Measurements from ENCODE around the gene BST1. TPM values are rescaled to one million over a fixed set of nuclear protein-coding genes. Genes with fewer than 3 reads are reported as not detected.

The BST1 gene
- total RNA-seq, 1 experiment from 2014 or later = 0.41 TPM

DNA sequence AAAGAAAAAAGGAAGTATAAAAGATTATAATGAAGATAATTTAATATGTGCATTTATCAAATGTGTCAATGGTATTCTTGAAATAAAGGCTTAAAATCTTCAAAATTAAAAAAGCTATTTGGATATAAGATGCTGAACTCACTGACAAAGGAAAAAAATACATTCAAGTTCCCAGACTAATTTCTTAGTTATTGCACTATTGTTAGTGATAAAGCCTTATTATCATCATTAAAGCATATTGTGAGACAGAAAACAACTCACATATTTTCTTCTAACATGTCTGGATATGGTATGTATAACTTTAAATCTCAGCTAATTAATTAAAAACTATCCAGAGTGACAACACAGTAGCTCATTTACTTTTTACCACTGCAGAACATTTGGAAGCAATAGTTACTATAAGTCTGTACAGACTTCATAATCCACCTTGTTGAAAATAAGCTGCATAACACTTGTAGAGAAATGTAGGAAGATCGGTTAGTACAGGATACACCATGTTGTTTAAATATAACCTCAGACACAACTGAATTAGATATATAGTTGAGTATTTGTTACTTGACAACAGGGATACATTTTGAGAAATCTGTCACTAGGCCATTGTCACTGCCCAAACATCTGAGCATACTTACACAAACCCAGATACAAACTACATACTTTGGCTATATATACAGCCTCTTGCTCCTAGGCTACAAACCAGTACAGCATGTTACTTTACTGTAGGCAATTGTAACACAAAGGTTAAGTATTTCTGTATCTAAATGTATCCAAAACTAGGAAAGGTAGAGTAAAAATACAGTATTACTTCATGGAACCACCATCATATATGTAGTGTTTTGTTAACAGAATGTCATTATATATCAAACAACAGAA is 34.1 kb upstream of the BST1 start:
- Histone ChIP-seq H3K4me3 (ENCODE audit: low read depth, low read length) (no peak overlapping the region), H3K27me3 (replicated peaks; ENCODE audit: control insufficient read depth, insufficient read depth, low read length) (no peaks in the 10 kb centered on the region), H3K9me3 (no peaks in the 10 kb centered on the region), H3K4me1 (no peaks in the 10 kb centered on the region), H3K36me3 (ENCODE audit: control insufficient read depth, insufficient read depth, low read length) (no peaks in the 10 kb centered on the region)
- no peaks in the 10 kb centered on the region for H3K27me3 Mint-ChIP-seq (ENCODE audit: insufficient read depth, unreplicated experiment)
- H3K9me3 Mint-ChIP-seq (ENCODE audit: unreplicated experiment) = no peaks in the 10 kb centered on the region
- H3K27ac Mint-ChIP-seq (ENCODE audit: unreplicated experiment) = no peak overlapping the region
- H3K4me1 Mint-ChIP-seq (ENCODE audit: low read depth, unreplicated experiment) = peaks cover 7% of the 10 kb centered on the region
- intact Hi-C loops (cut with micrococcal nuclease; ENCODE audit: unreplicated experiment) = no loop called here
- H3K36me3 Mint-ChIP-seq (ENCODE audit: insufficient read depth, unreplicated experiment) = peaks cover 23% of the 10 kb centered on the region
- ChIA-PET CTCF (no interaction called here), POLR2A (no interaction called here)
- H3K4me3 Mint-ChIP-seq (ENCODE audit: unreplicated experiment) = no peak overlapping the region
- TF ChIP-seq, protein P1, sequence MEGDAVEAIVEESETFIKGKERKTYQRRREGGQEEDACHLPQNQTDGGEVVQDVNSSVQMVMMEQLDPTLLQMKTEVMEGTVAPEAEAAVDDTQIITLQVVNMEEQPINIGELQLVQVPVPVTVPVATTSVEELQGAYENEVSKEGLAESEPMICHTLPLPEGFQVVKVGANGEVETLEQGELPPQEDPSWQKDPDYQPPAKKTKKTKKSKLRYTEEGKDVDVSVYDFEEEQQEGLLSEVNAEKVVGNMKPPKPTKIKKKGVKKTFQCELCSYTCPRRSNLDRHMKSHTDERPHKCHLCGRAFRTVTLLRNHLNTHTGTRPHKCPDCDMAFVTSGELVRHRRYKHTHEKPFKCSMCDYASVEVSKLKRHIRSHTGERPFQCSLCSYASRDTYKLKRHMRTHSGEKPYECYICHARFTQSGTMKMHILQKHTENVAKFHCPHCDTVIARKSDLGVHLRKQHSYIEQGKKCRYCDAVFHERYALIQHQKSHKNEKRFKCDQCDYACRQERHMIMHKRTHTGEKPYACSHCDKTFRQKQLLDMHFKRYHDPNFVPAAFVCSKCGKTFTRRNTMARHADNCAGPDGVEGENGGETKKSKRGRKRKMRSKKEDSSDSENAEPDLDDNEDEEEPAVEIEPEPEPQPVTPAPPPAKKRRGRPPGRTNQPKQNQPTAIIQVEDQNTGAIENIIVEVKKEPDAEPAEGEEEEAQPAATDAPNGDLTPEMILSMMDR (IDR thresholded peaks at IDR 0.05; ENCODE audit: insufficient read depth in 1 of 2, low read depth in 1 of 2, low read length in 1 of 2, severe bottlenecking in 1 of 2, unreplicated experiment in 1 of 2) = no peak
- no TSS peak for BruUV-seq (replicated peaks)
- DNase-seq = no peak

DNA sequence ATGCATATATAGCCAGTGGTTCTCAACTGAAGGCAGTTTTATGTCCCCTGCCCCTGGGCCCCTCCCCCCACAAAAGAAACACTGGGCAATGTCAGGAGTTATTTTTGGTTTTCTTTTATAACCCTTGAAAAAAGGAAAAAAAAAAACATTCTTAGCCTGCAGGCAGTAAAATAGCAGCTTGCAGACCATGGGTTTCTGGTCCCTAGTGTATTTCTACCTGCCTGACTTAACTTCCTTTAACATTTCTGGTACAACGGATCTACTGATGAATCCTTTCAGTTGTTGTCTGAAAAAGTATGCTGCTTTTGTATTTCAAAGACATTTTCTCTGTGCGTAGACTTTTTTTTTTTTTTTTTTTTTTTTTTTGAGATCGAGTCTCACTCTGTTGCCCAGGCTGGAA is 32.3 kb upstream of the BST1 start:
- intact Hi-C loops (cut with micrococcal nuclease; ENCODE audit: unreplicated experiment) = no loop called here
- H3K27me3 Mint-ChIP-seq (ENCODE audit: insufficient read depth, unreplicated experiment) = no peaks in the 10 kb centered on the region
- CTCF ChIA-PET = no interaction called here

DNA sequence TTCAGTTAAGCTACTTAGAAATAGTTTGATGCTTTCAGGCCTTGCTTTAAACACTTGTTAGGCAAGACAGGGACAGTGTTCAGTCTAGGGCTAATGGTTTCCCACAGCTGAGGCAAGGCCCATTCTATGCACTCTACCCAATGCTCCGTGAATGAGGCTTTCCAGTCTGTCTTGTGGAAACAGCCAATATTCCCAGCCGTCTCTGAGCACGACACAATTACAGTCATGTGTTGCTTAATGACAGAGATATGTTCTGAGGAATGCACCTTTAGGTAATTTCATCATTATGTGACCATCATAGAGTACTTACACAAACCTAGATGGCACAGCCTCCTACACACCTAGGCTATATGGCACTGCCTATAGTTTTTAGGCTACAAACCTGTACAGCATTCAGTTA is 30.8 kb upstream of the BST1 start:
- no TSS peak for BruUV-seq (replicated peaks)
- Histone ChIP-seq H3K27me3 (replicated peaks; ENCODE audit: control insufficient read depth, insufficient read depth, low read length) (no peaks in the 10 kb centered on the region), H3K9me3 (no peaks in the 10 kb centered on the region), H3K36me3 (ENCODE audit: control insufficient read depth, insufficient read depth, low read length) (no peaks in the 10 kb centered on the region), H3K4me1 (peaks cover 6% of the 10 kb centered on the region; the same call in 1 of the 2 replicates), H3K4me3 (ENCODE audit: low read depth, low read length) (no peak overlapping the region)
- Mint-ChIP-seq H3K27me3 (ENCODE audit: insufficient read depth, unreplicated experiment) (no peaks in the 10 kb centered on the region), H3K27ac (ENCODE audit: unreplicated experiment) (peak overlapping the region; percentile 5), H3K36me3 (ENCODE audit: insufficient read depth, unreplicated experiment) (peaks cover 9% of the 10 kb centered on the region), H3K4me1 (ENCODE audit: low read depth, unreplicated experiment) (peaks cover 7% of the 10 kb centered on the region), H3K9me3 (ENCODE audit: unreplicated experiment) (no peaks in the 10 kb centered on the region), H3K4me3 (ENCODE audit: unreplicated experiment) (no peak overlapping the region)
- intact Hi-C loops (cut with micrococcal nuclease; ENCODE audit: unreplicated experiment) = no loop called here
- no peak for DNase-seq
- ChIA-PET POLR2A (interaction anchor here (1.2 kb wide), 1 partner anchor 9 kb away, joined by 3 read pairs; the partner anchor contains the start of gene FAM200B), CTCF (no interaction called here)
- TF ChIP-seq, protein P1 (IDR thresholded peaks at IDR 0.05; ENCODE audit: insufficient read depth in 1 of 2, low read depth in 1 of 2, low read length in 1 of 2, severe bottlenecking in 1 of 2, unreplicated experiment in 1 of 2) = no peak

More for the DNA sequence above, 32.3 kb upstream of the BST1 start:
- BruUV-seq (replicated peaks) = no TSS peak
- TF ChIP-seq, protein P1 (IDR thresholded peaks at IDR 0.05; ENCODE audit: insufficient read depth in 1 of 2, low read depth in 1 of 2, low read length in 1 of 2, severe bottlenecking in 1 of 2, unreplicated experiment in 1 of 2) = no peak
- Mint-ChIP-seq H3K4me3 (ENCODE audit: unreplicated experiment) (no peak overlapping the region), H3K9me3 (ENCODE audit: unreplicated experiment) (no peaks in the 10 kb centered on the region), H3K27ac (ENCODE audit: unreplicated experiment) (no peak overlapping the region), H3K36me3 (ENCODE audit: insufficient read depth, unreplicated experiment) (peaks cover 17% of the 10 kb centered on the region), H3K4me1 (ENCODE audit: low read depth, unreplicated experiment) (peaks cover 7% of the 10 kb centered on the region)
- H3K27me3 ChIP-seq (replicated peaks; ENCODE audit: control insufficient read depth, insufficient read depth, low read length) = no peaks in the 10 kb centered on the region
- no peak overlapping the region for H3K4me3 ChIP-seq (ENCODE audit: low read depth, low read length)
- H3K9me3 ChIP-seq = no peaks in the 10 kb centered on the region
- DNase-seq = no peak
- POLR2A ChIA-PET = no interaction called here
- no peaks in the 10 kb centered on the region for H3K36me3 ChIP-seq (ENCODE audit: control insufficient read depth, insufficient read depth, low read length)
- H3K4me1 ChIP-seq = no peaks in the 10 kb centered on the region
